ENCODE results near the gene TARS1.
"Not testable (repeated sequence)": the region's sequence is repeated elsewhere in the genome, so short reads cannot be mapped to it uniquely, and the experiment has no call there.

TARS1 gene

DNA sequence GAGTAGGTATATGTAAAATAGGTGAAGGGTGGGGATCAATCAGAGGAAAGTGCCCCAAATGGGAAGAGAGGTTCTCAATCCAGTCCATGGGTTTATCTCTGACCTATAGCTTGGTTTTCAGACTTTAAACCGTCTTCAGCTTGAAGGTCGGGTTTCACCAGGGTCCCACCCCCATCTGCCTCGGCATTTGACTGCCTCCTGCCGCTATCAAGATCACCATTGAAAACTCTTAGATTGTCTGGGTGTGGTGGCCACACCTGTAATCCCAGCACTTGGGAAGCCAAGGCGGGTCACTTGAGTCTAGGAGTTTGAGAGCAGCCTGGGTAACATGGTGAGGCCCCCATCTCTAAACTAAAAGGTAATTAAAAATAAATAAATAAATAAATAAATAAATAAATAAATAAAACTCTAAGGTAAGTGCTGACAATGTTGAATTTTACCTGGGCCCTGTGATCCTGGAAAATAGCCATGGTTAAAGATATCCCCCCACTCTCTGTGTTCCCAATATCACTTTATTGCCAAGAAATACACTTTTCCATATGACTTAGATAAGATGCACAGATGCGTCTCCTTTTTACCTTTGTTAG lies 48.8 kb downstream of the TARS1 start:
- no peak for DNase-seq

DNA sequence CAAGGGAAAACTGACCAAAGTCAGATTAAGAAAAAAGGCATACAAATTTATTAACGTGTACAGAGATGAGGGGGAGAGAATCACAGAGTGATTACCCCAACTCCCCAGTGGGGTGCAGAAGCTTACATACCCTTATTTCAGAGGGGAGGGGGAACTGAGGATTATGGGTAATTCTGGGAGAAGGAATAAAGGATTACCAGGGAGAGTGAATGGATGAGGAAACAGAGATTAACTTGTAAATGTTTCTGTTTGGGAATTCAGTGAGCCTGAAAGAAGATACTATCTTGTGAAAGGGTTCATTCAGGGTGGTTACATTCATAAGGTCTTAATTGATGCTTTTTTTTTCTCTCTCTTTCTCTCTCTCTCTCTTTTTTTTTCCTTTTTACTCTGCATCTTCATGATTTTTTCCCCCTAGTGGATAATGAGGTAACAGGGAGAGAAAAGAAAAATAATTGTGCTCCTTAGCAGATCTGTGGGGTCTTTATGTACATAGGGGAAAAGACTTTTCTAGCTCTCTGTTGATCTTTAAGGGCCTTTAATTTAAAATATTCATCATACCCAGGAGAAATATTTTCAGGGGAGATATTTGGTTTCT lies 49.4 kb downstream of the TARS1 start:
- no peak for DNase-seq

GRCh38 chr5:33491941-33492340 lies 51.2 kb downstream of the TARS1 start:
- no peak for DNase-seq

GRCh38 chr5:33494466-33494865 lies 53.7 kb downstream of the TARS1 start:
- DNase-seq = no peak

- DNase-seq = no peak
These were observed 60.5 kb downstream of the TARS1 start for GRCh38 chr5:33501260-33501659.

DNA sequence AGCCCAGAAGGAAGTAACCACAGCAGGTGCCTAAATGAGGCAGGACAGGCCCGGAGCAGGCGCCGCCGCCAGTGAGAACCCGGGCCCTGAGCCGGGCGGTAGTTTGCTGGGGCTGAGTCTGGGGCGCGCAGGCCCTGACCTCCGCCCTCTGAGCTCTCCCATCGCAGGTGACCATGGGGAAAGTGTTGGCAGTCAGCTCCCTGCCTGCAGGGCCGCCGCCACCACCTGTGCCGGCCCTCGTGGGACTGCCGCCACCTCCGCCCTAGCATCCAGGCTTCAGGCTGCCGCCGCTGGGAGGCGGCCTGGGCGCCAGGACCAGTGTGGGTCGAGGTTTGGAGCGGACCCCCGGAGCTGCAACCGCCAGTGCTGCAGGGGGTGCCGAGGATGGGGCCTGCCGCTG lies 61.1 kb downstream of the TARS1 start:
- DNase-seq = no peak

GRCh38 chr5:33504570-33504969 lies 63.8 kb downstream of the TARS1 start:
- DNase-seq = no peak

DNA sequence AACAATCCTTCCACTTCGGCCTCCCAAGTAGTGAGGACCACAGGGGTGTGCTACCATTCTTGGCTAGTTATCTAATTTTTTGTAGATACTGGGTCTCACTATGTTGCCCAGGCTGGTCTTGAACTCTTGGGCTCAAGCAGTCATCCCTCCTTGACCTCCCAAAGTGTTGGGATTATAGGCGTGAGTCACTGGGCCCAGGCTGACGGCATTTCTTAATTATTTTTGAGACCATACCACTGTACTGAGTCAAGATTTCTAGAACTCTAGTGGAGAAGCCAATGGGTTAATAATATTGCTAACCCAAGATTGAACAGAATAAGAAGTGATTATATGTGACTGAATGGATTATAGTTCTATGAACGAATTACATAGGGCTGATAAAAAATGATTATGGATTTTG lies 66.7 kb downstream of the TARS1 start:
- DNase-seq = no peak

- DNase-seq = no peak
These were observed 68.3 kb downstream of the TARS1 start for GRCh38 chr5:33509036-33509435.

GRCh38 chr5:33513462-33514185 lies 72.9 kb downstream of the TARS1 start:
- no peak for DNase-seq

DNA sequence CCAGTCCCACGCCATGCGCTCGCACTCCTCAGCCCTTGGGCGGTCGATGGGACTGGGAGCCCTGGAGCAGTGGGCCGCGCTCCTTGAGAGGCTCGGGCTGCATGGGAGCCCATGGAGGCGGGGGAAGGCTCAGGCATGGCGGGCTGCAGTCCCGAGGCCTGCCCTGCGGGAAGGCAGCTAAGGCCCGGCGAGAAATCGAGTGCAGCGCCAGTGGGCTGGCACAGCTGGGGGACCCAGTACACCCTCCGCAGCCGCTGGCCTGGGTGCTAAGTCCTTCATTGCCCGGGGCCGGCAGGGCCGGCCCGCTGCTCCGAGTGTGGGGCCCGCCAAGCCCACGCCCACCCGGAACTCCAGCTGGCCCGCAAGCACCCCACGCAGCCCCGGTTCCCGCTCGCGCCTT lies 74.6 kb downstream of the TARS1 start:
- DNase-seq = not testable (repeated sequence)

- DNase-seq = no peak
These were observed 75.7 kb downstream of the TARS1 start for GRCh38 chr5:33516421-33516820.
